Tibial nerve (tissue), 4 donors: ENCODE data around the gene NEAT1. TPM values are rescaled to one million over a fixed set of nuclear protein-coding genes. Genes with fewer than 3 reads are reported as not detected.

Source experiments
- DNase-seq, 2 donors: peaks; one replicate each; pipeline ENCODE4 v3.0.0-alpha.2; 2019; ENCODE audit warnings: low spot score in 2 of 2
- H3K27ac ChIP-seq, 4 donors: fragments of 200-600 bp; sonication (generic) in 3 of 4; one replicate each; pipeline ENCODE4 v1.5.1; 2017 to 2019; ENCODE audit warnings: mild to moderate bottlenecking in 1 of 4
- H3K27me3 ChIP-seq, 2 donors: fragments of 200-600 bp; sonication (generic) in 1 of 2; one replicate each; pipeline versions ENCODE4 v1.5.1 to v1.6.0; 2017 to 2019
- H3K36me3 ChIP-seq, 3 donors: fragments of 200-600 bp; sonication (generic); one replicate each; pipeline ENCODE4 v1.5.1; 2018 to 2019
- H3K4me1 ChIP-seq, 4 donors: fragments of 200-600 bp; sonication (generic) in 3 of 4; one replicate each; pipeline ENCODE4 v1.5.1; 2017 to 2019
- H3K4me3 ChIP-seq, 4 donors: fragments of 200-600 bp; sonication (generic) in 3 of 4; one replicate each; pipeline ENCODE4 v1.5.1; 2017 to 2019; ENCODE audit warnings: mild to moderate bottlenecking in 1 of 4, moderate library complexity in 1 of 4
- H3K9me3 ChIP-seq, 4 donors: fragments of 200-600 bp; sonication (generic) in 3 of 4; one replicate each; pipeline ENCODE4 v1.5.1; 2017 to 2019
- CTCF ChIP-seq, 5 experiments: fragments of 200-600 bp in 3 of 5; fragments of 450-650 bp in 2 of 5; sonication (generic) in 3 of 5; IDR thresholded peaks; one replicate each; pipeline ENCODE4 v1.5.1; 2016 to 2019; ENCODE audit warnings: antibody characterized with exemption in 5 of 5, mild to moderate bottlenecking in 3 of 5, moderate library complexity in 2 of 5
- EP300 ChIP-seq, 2 donors: sonication (generic); formaldehyde crosslinking; IDR thresholded peaks; one replicate each; pipeline ENCODE4 v1.6.1; 2017; ENCODE audit warnings: antibody characterized with exemption in 2 of 2, mild to moderate bottlenecking in 1 of 2
- POLR2A ChIP-seq, 2 donors: fragments of 450-650 bp; IDR thresholded peaks; one replicate each; pipeline ENCODE4 v1.6.1; 2017; ENCODE audit warnings: antibody characterized with exemption in 2 of 2, mild to moderate bottlenecking in 2 of 2, moderate library complexity in 2 of 2
- WGBS, 2 donors: methylation state at CpG; one replicate each; pipeline ENCODE4 v1.1.5; 2018; 5-methylcytosine and 5-hydroxymethylcytosine counted together
- total RNA-seq, 4 donors: library from RNA; depleted of rRNA; stranded (reverse); fragments of >200 nt; gene quantifications; one replicate each; pipeline ENCODE4 v1.1.0, GENCODE V29; 2016

The NEAT1 gene
- total RNA-seq, 4 donors from 2014 or later: 427 to 571 (median 461) TPM

GRCh38 chr11:65382804-65383368 is 39.7 kb upstream of the NEAT1 start:
- H3K4me3 ChIP-seq: peak overlapping the region; percentile 24 to 53 (median 30)
- DNase-seq: no peak
- WGBS, 2 donors: 15 to 23% methylated on average over 12 of the region's 12 CpGs
- H3K4me1 ChIP-seq: peaks cover 0 to 73% (median 59%) of the 10 kb centered on the region in 4 donors
- TF ChIP-seq POLR2A (IDR thresholded peaks at IDR 0.05) (no peak), CTCF (IDR thresholded peaks at IDR 0.05) (no peak), EP300 (IDR thresholded peaks at IDR 0.05) (no peak)
- H3K27ac ChIP-seq: peak overlapping the region; percentile 94 to 99 (median 99)
- H3K9me3 ChIP-seq: no peaks in the 10 kb centered on the region
- no peaks in the 10 kb centered on the region for H3K27me3 ChIP-seq
- no peaks in the 10 kb centered on the region for H3K36me3 ChIP-seq

GRCh38 chr11:65383778-65384177 is 38.8 kb upstream of the NEAT1 start:
- Histone ChIP-seq H3K4me3 (no peak overlapping the region), H3K36me3 (peaks cover 0 to 2% (median 0%) of the 10 kb centered on the region in 3 donors), H3K27ac (peak overlapping the region; percentile 94 to 99 (median 99)), H3K4me1 (peaks cover 0 to 78% (median 66%) of the 10 kb centered on the region in 4 donors), H3K27me3 (no peaks in the 10 kb centered on the region), H3K9me3 (no peaks in the 10 kb centered on the region)
- 84 to 88% methylated on average over 6 of the region's 6 CpGs for WGBS, 2 donors
- TF ChIP-seq EP300 (IDR thresholded peaks at IDR 0.05): no peak
- DNase-seq: no peak

- Histone ChIP-seq H3K4me3 (no peak overlapping the region), H3K4me1 (peaks cover 0 to 84% (median 71%) of the 10 kb centered on the region in 4 donors), H3K27ac (peak overlapping the region; percentile 94 to 99 (median 99)), H3K9me3 (no peaks in the 10 kb centered on the region), H3K27me3 (no peaks in the 10 kb centered on the region), H3K36me3 (peaks cover 0 to 8% (median 0%) of the 10 kb centered on the region in 3 donors)
- no peak for DNase-seq
- TF ChIP-seq CTCF (IDR thresholded peaks at IDR 0.05) (no peak), EP300 (IDR thresholded peaks at IDR 0.05) (no peak), POLR2A (IDR thresholded peaks at IDR 0.05) (no peak)
- 71 to 75% methylated on average over 8 of the region's 8 CpGs for WGBS, 2 donors
Observed at GRCh38 chr11:65384301-65384889, 38.2 kb upstream of the NEAT1 start.

- H3K4me1 ChIP-seq: peaks cover 0 to 93% (median 82%) of the 10 kb centered on the region in 4 donors
- WGBS, 2 donors: 1 to 2% methylated on average over 24 to 28 of the region's 76 CpGs
- H3K36me3 ChIP-seq: peaks cover 0 to 9% (median 0%) of the 10 kb centered on the region in 3 donors
- H3K27ac ChIP-seq: peak within 1 kb of the TSS; percentile 94 to 99 (median 99)
- H3K4me3 ChIP-seq: peak within 1 kb of the TSS; percentile 66 to 93 (median 82)
- DNase-seq: peak; percentile 81 to 87
- H3K9me3 ChIP-seq: no peaks in the 10 kb centered on the region
- peak in 2 of 5 experiments; percentile 13 to 39 for TF ChIP-seq CTCF (IDR thresholded peaks at IDR 0.05)
- TF ChIP-seq EP300 (IDR thresholded peaks at IDR 0.05): peak; percentile 49 to 91
- peak; percentile 86 to 95 for TF ChIP-seq POLR2A (IDR thresholded peaks at IDR 0.05)
- no peaks in the 10 kb centered on the region for H3K27me3 ChIP-seq
Observed at GRCh38 chr11:65386307-65387140, 36.1 kb upstream of the NEAT1 start, which contains the start of gene FRMD8. TSS of gene FRMD8 (plus strand) at chr11:65386637. CDS start at chr11:65387037, 400 bp downstream.

GRCh38 chr11:65388731-65389130 is 33.9 kb upstream of the NEAT1 start:
- Histone ChIP-seq H3K36me3 (peaks cover 0 to 27% (median 3%) of the 10 kb centered on the region in 3 donors), H3K9me3 (no peaks in the 10 kb centered on the region), H3K27me3 (no peaks in the 10 kb centered on the region), H3K27ac (peak overlapping the region; percentile 78 to 99 (median 96)), H3K4me3 (peak overlapping the region; percentile 2 to 93 (median 52)), H3K4me1 (peaks cover 0 to 94% (median 82%) of the 10 kb centered on the region in 4 donors)
- WGBS, 2 donors: 76 to 79% methylated on average over 4 of the region's 4 CpGs
- TF ChIP-seq CTCF (IDR thresholded peaks at IDR 0.05) (no peak), EP300 (IDR thresholded peaks at IDR 0.05) (no peak), POLR2A (IDR thresholded peaks at IDR 0.05) (no peak)
- no peak for DNase-seq
